Right atrium auricular region (tissue), 2 donors: Measurements from ENCODE around the gene GCDH. TPM values are rescaled to one million over a fixed set of nuclear protein-coding genes. Genes with fewer than 3 reads are reported as not detected.
"Not testable (repeated sequence)": the region's sequence is repeated elsewhere in the genome, so short reads cannot be mapped to it uniquely, and the experiment has no call there.

Experiments
- DNase-seq: peaks from one replicate; pipeline ENCODE4 v3.0.0-alpha.2; 2019; ENCODE audit warnings: low spot score
- H3K27ac ChIP-seq, 2 donors: fragments of 200-600 bp; sonication (generic); 1 replicate in 1 of 2; 2 replicates in 1 of 2; pipeline ENCODE4 v1.5.1; 2016 to 2019
- H3K27me3 ChIP-seq, 2 donors: fragments of 200-600 bp; sonication (generic); one replicate each; pipeline versions ENCODE4 v1.5.1 to v1.6.0; 2017 to 2019
- H3K36me3 ChIP-seq: fragments of 200-600 bp; sonication (generic); one replicate; pipeline ENCODE4 v1.5.1; 2016
- H3K4me1 ChIP-seq, 2 donors: fragments of 200-600 bp; sonication (generic); one replicate each; pipeline versions ENCODE4 v1.5.1 to v1.6.0; 2017 to 2019
- H3K4me3 ChIP-seq, 2 donors: fragments of 200-600 bp; sonication (generic); 1 replicate in 1 of 2; 2 replicates in 1 of 2; pipeline ENCODE4 v1.5.1; 2017 to 2019; ENCODE audit warnings: mild to moderate bottlenecking in 1 of 2, moderate library complexity in 1 of 2
- H3K9me3 ChIP-seq, 2 donors: fragments of 200-600 bp; sonication (generic); one replicate each; pipeline ENCODE4 v1.5.1; 2019
- CTCF ChIP-seq, 2 donors: fragments of 200-600 bp; sonication (generic); IDR thresholded peaks; one replicate each; pipeline ENCODE4 v1.5.1; 2019; ENCODE audit warnings: antibody characterized with exemption in 2 of 2
- total RNA-seq, 2 donors: library from RNA; depleted of rRNA; stranded (reverse); fragments of >200 nt; gene quantifications; one replicate each; pipeline ENCODE4 v1.1.0, GENCODE V29; 2016

GCDH gene
- total RNA-seq, 2 donors from 2014 or later: 28.4 to 58.3 TPM

GRCh38 chr19:12888006-12888603, 2.9 kb upstream of the GCDH start:
- Histone ChIP-seq H3K9me3 (peaks cover 0 to 9% of the 10 kb centered on the region in 2 donors), H3K4me1 (peaks cover 0 to 32% of the 10 kb centered on the region in 2 donors), H3K27me3 (peaks cover 0 to 15% of the 10 kb centered on the region in 2 donors), H3K36me3 (no peaks in the 10 kb centered on the region), H3K27ac (no peak overlapping the region), H3K4me3 (no peak overlapping the region)
- DNase-seq: no peak
- no peak for TF ChIP-seq CTCF (IDR thresholded peaks at IDR 0.05)

GRCh38 chr19:12890299-12890786, 617 bp upstream of the GCDH start:
- Histone ChIP-seq H3K27ac (peak overlapping the region; percentile 31 to 39), H3K4me3 (peak overlapping the region in 1 of 2 donors; percentile 91), H3K4me1 (peaks cover 0 to 26% of the 10 kb centered on the region in 2 donors)
- H3K36me3 ChIP-seq, H3K27me3 ChIP-seq, DNase-seq, H3K9me3 ChIP-seq: not testable (repeated sequence)

- no peak for DNase-seq
- H3K9me3 ChIP-seq: no peaks in the 10 kb centered on the region
- H3K4me1 ChIP-seq: peaks cover 0 to 17% of the 10 kb centered on the region in 2 donors
- no peaks in the 10 kb centered on the region for H3K27me3 ChIP-seq
- peak overlapping the region; percentile 50 to 91 for H3K4me3 ChIP-seq
- TF ChIP-seq CTCF (IDR thresholded peaks at IDR 0.05): no peak
- H3K36me3 ChIP-seq: peaks cover 4% of the 10 kb centered on the region
- peak overlapping the region in 1 of 2 donors; percentile 75 for H3K27ac ChIP-seq
These were observed 627 bp downstream of the GCDH start for GRCh38 chr19:12891553-12892021.

GRCh38 chr19:12893582-12893981, 2.6 kb downstream of the GCDH start:
- peaks cover 15% of the 10 kb centered on the region for H3K36me3 ChIP-seq
- H3K4me3 ChIP-seq: no peak overlapping the region
- no peak overlapping the region for H3K27ac ChIP-seq
- no peak for TF ChIP-seq CTCF (IDR thresholded peaks at IDR 0.05)
- no peaks in the 10 kb centered on the region for H3K9me3 ChIP-seq
- DNase-seq: no peak
- no peaks in the 10 kb centered on the region for H3K27me3 ChIP-seq
- peaks cover 0 to 17% of the 10 kb centered on the region in 2 donors for H3K4me1 ChIP-seq

DNA sequence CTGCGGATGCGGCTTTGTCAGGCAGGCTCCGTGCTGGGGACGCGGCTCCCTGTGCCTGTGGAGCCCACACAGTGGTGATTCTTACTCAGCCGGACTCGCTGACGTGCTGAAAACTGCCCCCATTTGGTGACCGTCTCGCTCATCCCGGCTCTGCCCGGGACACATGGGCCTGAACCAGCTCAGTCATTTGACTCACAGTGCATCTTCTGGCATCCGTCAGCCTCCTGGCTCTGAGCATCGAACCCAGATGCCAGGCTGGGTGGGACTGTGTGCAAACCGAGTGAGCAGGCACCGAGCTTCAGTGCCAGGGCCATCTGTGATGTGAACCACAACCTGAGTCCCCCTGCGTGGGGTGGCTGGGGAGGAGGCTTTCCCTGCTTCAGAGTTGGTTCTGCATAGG, 5.5 kb downstream of the GCDH start:
- no peak for TF ChIP-seq CTCF (IDR thresholded peaks at IDR 0.05)
- H3K4me1 ChIP-seq: peaks cover 0 to 11% of the 10 kb centered on the region in 2 donors
- DNase-seq: no peak
- no peaks in the 10 kb centered on the region for H3K9me3 ChIP-seq
- no peak overlapping the region for H3K27ac ChIP-seq
- H3K4me3 ChIP-seq: no peak overlapping the region
- H3K36me3 ChIP-seq: peaks cover 15% of the 10 kb centered on the region
- no peaks in the 10 kb centered on the region for H3K27me3 ChIP-seq

GRCh38 chr19:12899891-12900518, 9.0 kb downstream of the GCDH start:
- no peaks in the 10 kb centered on the region for H3K9me3 ChIP-seq
- H3K4me3 ChIP-seq: no peak overlapping the region
- no peak for TF ChIP-seq CTCF (IDR thresholded peaks at IDR 0.05)
- H3K27me3 ChIP-seq: no peaks in the 10 kb centered on the region
- peaks cover 15% of the 10 kb centered on the region for H3K36me3 ChIP-seq
- no peaks in the 10 kb centered on the region for H3K4me1 ChIP-seq
- H3K27ac ChIP-seq: no peak overlapping the region
- no peak for DNase-seq
